OCI-LY7 (cell line): ENCODE results near the gene CARTPT. TPM values are rescaled to one million over a fixed set of nuclear protein-coding genes. Genes with fewer than 3 reads are reported as not detected.

ENCODE experiments used
- BruUV-seq: library from RNA; stranded (reverse); fragments of 400-500 nt; replicated peaks from 2 replicates; lab custom pipeline; 2021; lab: Mats Ljungman, UMichigan
- CTCF ChIA-PET: fragments of 300-600 bp; sonication (Branson Sonifier 250); formaldehyde crosslinking; loops from one replicate; lab custom pipeline; 2022; ENCODE audit warnings: antibody characterized with exemption; ENCODE audit not compliant: unreplicated experiment; lab: Charles Lee
- POLR2A ChIA-PET: fragments of 300-600 bp; sonication (Branson Sonifier 250); formaldehyde crosslinking; loops from one replicate; lab custom pipeline; 2022; ENCODE audit warnings: antibody characterized with exemption; lab: Charles Lee
- DNase-seq: peaks from one replicate; pipeline ENCODE4 v3.0.0-alpha.2; 2015; ENCODE audit warnings: low spot score
- H2AFZ ChIP-seq: fragments of 200-600 bp; sonication (generic), shearing (Covaris generic); 2 replicates; pipeline ENCODE4 v1.6.1; 2014; ENCODE audit warnings: mild to moderate bottlenecking, antibody characterized with exemption, low read length, moderate library complexity
- H3K27ac ChIP-seq: fragments of 200-600 bp; sonication (generic); 2 replicates; pipeline ENCODE4 v1.5.1; 2014; ENCODE audit warnings: mixed run types, low read depth, mild to moderate bottlenecking, moderate library complexity, low read length, inconsistent platforms; ENCODE audit not compliant: poor library complexity, severe bottlenecking
- H3K36me3 ChIP-seq: fragments of 200-600 bp; sonication (generic); 2 replicates; pipeline ENCODE4 v1.6.1; 2014; ENCODE audit warnings: mild to moderate bottlenecking, antibody characterized with exemption, low read length, moderate library complexity, mixed read lengths; ENCODE audit not compliant: insufficient read depth
- H3K4me1 ChIP-seq: fragments of 200-600 bp; sonication (generic); 2 replicates; pipeline ENCODE4 v1.5.1; 2014; ENCODE audit warnings: mild to moderate bottlenecking, low read length; ENCODE audit not compliant: insufficient read depth, poor library complexity, severe bottlenecking
- H3K4me2 ChIP-seq: fragments of 200-600 bp; sonication (generic); 2 replicates; pipeline ENCODE4 v1.6.1; 2014; ENCODE audit warnings: mild to moderate bottlenecking, low read length
- H3K4me3 ChIP-seq: fragments of 200-600 bp; sonication (generic); 2 replicates; pipeline ENCODE4 v1.5.1; 2014; ENCODE audit warnings: mild to moderate bottlenecking, low read depth, low read length; ENCODE audit not compliant: poor library complexity, severe bottlenecking
- H3K79me2 ChIP-seq: fragments of 200-600 bp; sonication (generic); 2 replicates; pipeline ENCODE4 v1.6.1; 2016; ENCODE audit warnings: low read depth, mild to moderate bottlenecking, low read length, moderate library complexity, mixed read lengths; ENCODE audit not compliant: insufficient read depth
- H3K9me2 ChIP-seq: fragments of 200-600 bp; sonication (generic); 2 replicates; pipeline ENCODE4 v1.6.1; 2016; ENCODE audit warnings: mild to moderate bottlenecking, low read length, mixed read lengths; ENCODE audit not compliant: insufficient read depth
- H3K9me3 ChIP-seq: fragments of 200-600 bp; sonication (generic); 2 replicates; pipeline ENCODE4 v1.6.1; 2014; ENCODE audit warnings: mild to moderate bottlenecking, mixed run types, low read length, mixed read lengths
- H4K20me1 ChIP-seq: fragments of 200-600 bp; sonication (generic); 2 replicates; pipeline ENCODE4 v1.6.1; 2014; ENCODE audit warnings: mild to moderate bottlenecking, antibody characterized with exemption, low read length, moderate library complexity, mixed read lengths; ENCODE audit not compliant: insufficient read depth
- CTCF ChIP-seq: fragments of 200-600 bp; sonication (generic); conservative IDR thresholded peaks from 2 replicates; pipeline ENCODE4 v1.5.1; 2014; ENCODE audit warnings: mild to moderate bottlenecking, antibody characterized with exemption, low read length, moderate library complexity, mixed read lengths
- EZH2phosphoT487 ChIP-seq: fragments of 200-600 bp; sonication (generic); IDR thresholded peaks from 2 replicates; pipeline ENCODE4 v1.6.1; 2018; ENCODE audit warnings: low read depth, borderline replicate concordance, mild to moderate bottlenecking, mixed run types, antibody characterized with exemption, low read length, moderate library complexity, mixed read lengths
- intact Hi-C: fragments of 100-400 bp; cut with micrococcal nuclease; formaldehyde crosslinking; loops from one replicate; pipeline ENCODE4 v1.10.0; 2022; ENCODE audit not compliant: unreplicated experiment
- total RNA-seq, 2 experiments: library from RNA; depleted of rRNA in 1 of 2; stranded (reverse); fragments of >200 nt in 1 of 2; shearing (Covaris generic) in 1 of 2; gene quantifications; 2 replicates each; pipeline ENCODE4 v1.2.3, GENCODE V29; 2014 to 2022

Gene CARTPT
- total RNA-seq, 2 experiments from 2014 or later = not detected

GRCh38 chr5:71679714-71680113 is 39.4 kb upstream of the CARTPT start:
- ChIA-PET CTCF (no interaction called here), POLR2A (interaction anchor here (0.7 kb wide), 1 partner anchor 22 kb away, joined by 3 read pairs; no protein-coding TSS in a partner anchor)
- H3K9me3 ChIP-seq = no peaks in the 10 kb centered on the region
- H3K4me2 ChIP-seq = no peak overlapping the region
- intact Hi-C loops = no loop called here
- TF ChIP-seq CTCF (no peak), EZH2phosphoT487 (no peak)
- H4K20me1 ChIP-seq = no peaks in the 10 kb centered on the region
- no TSS peak for BruUV-seq
- H2AFZ ChIP-seq = no peak overlapping the region
- no peak for DNase-seq
- H3K4me3 ChIP-seq = no peak overlapping the region
- no peaks in the 10 kb centered on the region for H3K79me2 ChIP-seq
- H3K9me2 ChIP-seq = no peaks in the 10 kb centered on the region
- no peaks in the 10 kb centered on the region for H3K36me3 ChIP-seq
- no peaks in the 10 kb centered on the region for H3K4me1 ChIP-seq
- no peak overlapping the region for H3K27ac ChIP-seq

- Histone ChIP-seq H3K4me3 (no peak overlapping the region), H3K79me2 (no peaks in the 10 kb centered on the region), H3K4me2 (no peak overlapping the region), H4K20me1 (no peaks in the 10 kb centered on the region), H3K9me3 (no peaks in the 10 kb centered on the region), H3K9me2 (no peaks in the 10 kb centered on the region), H2AFZ (no peak overlapping the region), H3K4me1 (no peaks in the 10 kb centered on the region), H3K36me3 (no peaks in the 10 kb centered on the region), H3K27ac (no peak overlapping the region)
- DNase-seq = no peak
- TF ChIP-seq CTCF = no peak
- TF ChIP-seq EZH2phosphoT487 = no peak
- POLR2A ChIA-PET = no interaction called here
- intact Hi-C loops = no loop called here
- CTCF ChIA-PET = no interaction called here
- no TSS peak for BruUV-seq
Measured at GRCh38 chr5:71680510-71680909, 38.6 kb upstream of the CARTPT start.

GRCh38 chr5:71681296-71681695 is 37.8 kb upstream of the CARTPT start:
- intact Hi-C loops = no loop called here
- ChIA-PET POLR2A (no interaction called here), CTCF (no interaction called here)
- Histone ChIP-seq H3K27ac (no peak overlapping the region), H3K36me3 (no peaks in the 10 kb centered on the region), H3K9me2 (no peaks in the 10 kb centered on the region), H2AFZ (no peak overlapping the region), H3K9me3 (no peaks in the 10 kb centered on the region), H4K20me1 (no peaks in the 10 kb centered on the region), H3K79me2 (no peaks in the 10 kb centered on the region), H3K4me1 (no peaks in the 10 kb centered on the region), H3K4me3 (no peak overlapping the region), H3K4me2 (no peak overlapping the region)
- BruUV-seq = no TSS peak
- no peak for DNase-seq
- no peak for TF ChIP-seq CTCF
- no peak for TF ChIP-seq EZH2phosphoT487
